ENCODE data around the gene C20orf96.

DNA sequence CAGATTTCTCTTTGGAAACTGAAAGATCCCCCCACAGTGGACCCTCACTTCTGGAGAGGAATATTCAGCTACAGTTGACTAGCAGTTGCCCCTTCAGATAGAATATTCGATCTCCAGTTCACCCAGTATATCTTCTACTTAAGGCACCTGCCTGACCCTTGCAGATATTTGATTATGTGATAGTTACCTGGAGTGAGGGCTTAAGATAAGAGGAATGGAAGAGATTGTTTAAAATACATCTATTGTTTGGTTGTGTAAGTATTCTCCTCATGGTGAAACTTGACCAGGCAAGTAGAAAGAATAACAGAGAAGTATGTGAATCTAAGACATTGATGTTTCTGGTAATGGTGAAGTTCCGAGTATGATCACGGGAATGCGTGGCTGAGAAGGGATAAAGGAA is 5.3 kb upstream of the C20orf96 start:
- TF ChIP-seq CTCF (IDR thresholded peaks at IDR 0.05) (no peak), POLR2A (IDR thresholded peaks at IDR 0.05) (no peak), POLR2AphosphoS5 (IDR thresholded peaks at IDR 0.05) (no peak)

Measured in breast epithelium (tissue), 3 donors.